Activated effector memory CD4-positive, alpha-beta T cell treated with Interleukin-2 at 50 U/mL for 16 hours (primary cell): ENCODE results near the gene SETBP1.

Source experiments
- DNase-seq: peaks from one replicate; pipeline ENCODE4 v3.0.0-alpha.2; 2020

The SETBP1 gene

DNA sequence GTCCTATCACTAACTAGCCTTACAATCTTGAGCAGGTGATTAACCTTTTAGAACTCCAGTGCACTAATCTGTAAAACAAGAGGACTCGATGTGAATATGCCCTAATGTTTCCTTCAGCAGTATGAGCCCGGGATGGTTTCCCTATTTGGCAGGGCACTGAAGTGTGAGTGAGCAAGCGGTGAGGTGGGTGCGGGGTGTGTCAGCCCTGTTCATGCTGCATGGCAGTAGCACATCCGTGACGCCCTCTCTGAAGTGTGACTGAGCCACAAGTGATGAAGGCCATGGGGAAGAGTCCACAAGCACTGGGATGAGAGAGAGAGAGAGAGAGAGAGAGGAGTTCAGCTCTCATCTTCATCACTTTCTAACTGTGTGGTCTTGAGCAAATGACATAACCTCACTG, 168.7 kb downstream of the SETBP1 start:
- no peak for DNase-seq

DNA sequence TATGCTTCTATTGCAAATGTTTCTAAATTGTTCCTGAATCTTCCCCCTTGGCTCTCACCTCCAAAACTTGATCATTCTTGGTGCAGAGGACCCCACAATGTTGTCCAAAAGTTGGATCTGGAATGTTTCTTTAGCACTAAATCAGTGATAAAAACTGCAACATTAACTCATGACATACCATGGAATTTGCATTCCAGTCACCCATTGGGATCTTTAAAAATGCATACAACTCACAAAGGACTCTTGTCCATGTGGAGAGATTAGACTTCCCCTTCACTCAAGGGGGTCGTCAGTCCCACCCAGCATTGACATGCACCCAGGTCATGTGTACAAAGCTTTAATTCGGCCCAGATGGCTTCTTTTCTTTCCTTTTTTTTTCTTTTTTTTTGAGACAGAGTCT, 169.3 kb downstream of the SETBP1 start:
- DNase-seq, result no peak

DNA sequence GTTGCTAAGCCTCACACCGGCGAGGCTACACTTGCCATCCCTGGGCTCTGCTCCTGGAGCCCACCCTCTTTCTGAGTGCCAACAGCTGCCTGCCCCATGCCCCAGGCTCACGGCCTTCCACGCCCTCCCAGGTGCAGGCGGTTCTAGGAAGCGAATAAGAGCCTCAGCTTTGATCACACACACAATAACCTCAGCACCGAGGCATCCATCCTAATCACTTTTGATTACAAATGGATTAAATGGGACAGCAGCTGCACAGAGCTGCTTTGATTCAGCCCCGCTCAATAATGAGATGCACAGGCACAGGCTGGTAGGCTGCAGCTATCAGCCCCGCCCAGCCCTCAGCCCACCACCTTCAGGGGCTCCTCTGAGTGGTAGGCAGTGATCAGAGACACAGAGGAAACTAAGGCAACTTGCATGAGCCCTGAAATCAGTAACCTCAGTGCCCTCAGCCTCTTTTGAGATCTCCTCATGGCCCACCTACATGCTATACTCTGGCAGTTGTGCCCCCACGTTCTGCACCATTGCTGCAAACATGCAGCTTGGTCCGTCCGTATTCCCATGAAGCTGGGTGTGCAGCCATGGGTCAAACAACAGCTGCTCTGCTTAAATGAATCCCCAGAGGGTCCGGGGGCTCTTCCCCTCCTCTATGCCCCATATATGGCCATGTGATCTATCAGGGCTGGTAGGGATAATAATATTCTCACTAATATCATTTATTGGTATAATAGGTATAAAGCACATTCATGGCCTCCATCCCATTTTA, 171.4 kb downstream of the SETBP1 start:
- no peak for DNase-seq

DNA sequence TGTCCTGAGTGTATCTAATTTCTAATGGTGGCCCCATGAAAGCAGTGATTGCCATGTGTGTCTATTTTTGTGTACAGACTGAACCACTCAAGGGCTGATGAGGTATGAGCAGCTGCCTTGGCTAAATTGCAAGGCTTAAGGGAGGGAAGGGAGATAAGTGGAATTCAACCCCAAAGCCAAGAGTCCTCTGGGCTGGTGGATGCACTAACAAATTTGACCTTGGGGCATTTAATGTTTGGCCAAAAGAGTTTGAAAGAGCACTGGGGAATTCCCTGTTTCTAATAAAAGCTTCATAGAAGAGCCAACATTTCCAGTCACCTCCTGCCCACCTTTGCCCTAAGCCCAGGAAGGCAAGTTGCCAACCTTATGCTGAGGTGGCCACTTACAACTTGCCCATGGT, 172.1 kb downstream of the SETBP1 start:
- DNase-seq, result no peak

DNA sequence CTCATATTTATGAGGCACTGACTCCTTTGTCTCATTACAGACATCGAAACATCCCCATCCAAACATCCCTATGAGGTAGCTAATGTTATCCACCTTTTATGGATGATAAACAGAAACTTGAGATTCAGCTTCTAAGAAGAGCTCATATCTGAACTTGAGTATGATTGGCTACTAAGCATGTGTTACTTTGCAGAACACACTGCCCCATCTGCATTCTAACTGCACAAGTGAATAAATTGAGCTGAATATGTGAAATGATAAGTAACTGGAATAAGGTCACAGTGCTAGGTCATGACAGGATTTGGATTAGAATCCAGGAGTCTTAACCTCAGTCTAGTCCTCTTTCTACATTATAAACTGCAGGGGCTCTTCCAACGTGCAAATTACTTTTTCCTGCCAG, 172.7 kb downstream of the SETBP1 start:
- DNase-seq, result no peak

DNA sequence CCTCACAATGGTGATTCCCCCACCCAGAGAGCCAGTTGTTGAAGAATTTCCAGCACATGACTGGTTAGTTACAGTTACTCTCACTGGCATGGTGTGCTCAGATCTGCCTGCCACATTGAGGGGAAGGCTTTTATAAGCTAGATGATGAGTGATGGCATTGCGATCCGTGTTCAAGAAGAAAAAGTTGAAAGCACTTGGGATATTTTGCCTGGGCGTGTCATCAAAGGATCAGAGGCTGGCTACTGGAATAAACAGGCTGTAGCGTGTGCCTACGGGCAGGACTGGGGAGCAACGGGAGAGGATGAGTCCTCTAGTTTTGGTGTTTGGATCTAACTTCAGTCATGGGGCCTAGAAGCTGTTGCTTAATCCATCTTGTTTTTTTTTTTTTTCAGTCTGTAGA, 175.0 kb downstream of the SETBP1 start:
- no peak for DNase-seq

DNA sequence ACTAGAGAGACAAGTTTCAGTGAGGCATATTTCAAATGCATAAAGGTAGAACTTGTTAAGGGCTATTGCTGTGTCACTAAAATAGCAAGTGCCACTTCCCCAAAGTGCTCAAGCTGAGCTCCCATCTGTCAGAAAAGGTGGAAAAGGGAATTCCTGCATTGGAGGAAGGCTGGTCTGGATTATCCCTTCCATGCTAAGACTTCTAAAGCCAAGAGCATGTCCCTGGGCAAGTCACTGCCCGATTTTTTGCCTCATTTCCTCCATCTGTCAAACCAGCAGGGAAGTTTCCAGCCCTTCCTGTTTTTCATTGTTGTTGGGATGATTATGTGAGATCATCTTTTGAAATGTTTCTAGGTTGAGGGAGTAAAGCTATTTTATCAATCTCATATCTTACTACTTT, 175.5 kb downstream of the SETBP1 start:
- no peak for DNase-seq

DNA sequence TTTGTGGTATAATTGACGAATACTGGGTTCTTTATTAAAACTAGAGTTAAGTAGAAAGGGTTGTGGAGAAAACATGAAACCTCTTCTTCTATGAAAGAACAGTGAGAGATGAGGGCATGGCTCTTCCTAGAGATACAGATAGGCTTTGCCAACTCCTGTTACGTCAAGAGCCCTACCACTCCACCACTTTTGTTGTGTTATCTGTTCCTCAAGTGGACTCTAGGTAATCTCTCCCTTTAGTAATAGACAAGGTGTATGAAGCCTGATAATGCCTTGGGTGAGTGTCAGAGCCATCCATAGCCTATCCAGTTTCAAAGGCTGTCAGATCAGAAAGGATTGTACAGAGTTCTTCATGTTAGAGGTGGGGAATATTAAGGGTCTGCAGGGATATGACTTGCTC, 176.4 kb downstream of the SETBP1 start:
- no peak for DNase-seq

DNA sequence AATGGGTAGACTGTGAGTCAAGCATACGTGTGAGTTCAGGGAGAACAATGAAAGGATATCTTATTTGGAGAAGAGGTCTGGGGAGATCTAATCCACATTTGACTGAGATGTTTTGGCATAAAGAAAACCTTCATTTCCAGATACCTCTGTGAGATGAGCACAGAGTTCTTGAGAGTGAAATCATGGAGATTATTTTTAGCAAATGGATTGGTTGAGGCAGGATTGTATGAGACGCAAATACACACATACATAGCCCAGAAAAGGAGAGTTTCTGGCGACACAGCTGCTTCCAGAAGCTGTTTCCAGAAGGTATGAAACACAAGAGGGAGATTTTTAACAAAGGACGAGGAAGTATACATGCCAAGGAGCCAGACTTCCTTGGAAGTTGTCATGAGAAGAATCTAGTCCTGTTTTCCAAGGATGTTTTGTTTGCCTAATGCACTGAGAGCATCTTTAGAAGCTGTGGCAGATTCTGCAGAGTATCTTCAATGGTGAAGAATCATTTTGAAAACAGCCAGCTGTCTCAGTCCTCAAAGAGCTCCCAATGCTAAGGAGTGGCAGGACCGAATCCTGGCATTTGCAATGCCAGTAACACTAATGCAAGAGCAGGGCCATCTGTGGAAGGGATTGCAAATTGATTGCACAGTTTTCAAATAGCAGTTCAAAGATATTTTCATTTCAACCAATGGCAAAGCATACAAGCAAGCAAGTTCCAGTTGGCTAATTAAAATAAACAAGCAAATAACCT, 177.2 kb downstream of the SETBP1 start:
- DNase-seq, result no peak

DNA sequence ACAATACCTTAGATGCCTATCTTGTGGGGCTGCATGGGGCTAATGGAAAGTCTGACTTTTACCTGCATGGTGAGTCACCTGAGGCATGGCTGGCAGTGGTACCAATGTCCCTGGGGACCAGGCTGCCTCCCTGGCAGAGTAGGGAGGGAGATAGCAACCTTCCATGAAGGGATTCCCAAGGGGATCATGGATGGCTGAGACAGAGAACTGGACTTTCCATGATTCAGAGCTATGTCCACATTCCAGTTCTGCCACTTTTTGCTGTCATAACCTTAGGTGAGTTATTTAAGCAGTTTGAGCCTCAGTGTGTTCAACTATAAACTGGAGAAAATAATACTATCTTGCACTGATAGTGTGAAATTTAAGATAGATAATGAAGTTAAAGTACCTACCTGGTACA, 178.6 kb downstream of the SETBP1 start:
- DNase-seq, result no peak

DNA sequence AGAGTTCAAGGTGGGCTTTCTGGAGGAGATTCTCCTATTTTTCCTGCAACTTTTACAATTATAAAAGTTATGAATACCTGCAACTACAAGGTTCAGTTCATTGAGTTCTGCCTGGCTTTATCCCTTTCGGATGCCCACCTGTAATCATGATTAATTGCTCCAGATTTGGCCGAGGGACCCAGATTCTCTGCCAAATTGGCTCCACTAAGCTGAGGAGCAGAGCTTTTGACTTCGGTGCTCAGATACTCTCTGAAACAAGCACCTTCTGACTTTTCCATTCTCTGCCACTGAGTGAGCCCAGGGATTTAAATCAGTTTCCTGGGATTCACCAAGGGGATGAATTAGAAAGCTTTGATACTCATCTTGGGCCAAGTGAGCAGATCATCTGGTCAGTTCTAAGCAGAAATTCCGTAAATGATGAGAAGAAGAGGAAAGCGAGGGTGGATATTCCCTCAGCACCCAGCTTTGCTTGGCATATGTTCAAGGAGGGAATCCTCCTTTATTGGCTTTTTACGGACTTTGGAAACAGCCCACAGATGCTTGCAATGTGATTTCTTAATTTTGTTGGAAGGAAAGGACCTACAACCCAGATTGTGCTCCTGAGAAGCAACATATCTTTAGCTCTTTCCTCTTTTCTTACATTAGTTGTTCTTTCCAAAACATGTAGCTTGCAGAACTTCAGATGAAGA, 179.2 kb downstream of the SETBP1 start:
- DNase-seq, result no peak

DNA sequence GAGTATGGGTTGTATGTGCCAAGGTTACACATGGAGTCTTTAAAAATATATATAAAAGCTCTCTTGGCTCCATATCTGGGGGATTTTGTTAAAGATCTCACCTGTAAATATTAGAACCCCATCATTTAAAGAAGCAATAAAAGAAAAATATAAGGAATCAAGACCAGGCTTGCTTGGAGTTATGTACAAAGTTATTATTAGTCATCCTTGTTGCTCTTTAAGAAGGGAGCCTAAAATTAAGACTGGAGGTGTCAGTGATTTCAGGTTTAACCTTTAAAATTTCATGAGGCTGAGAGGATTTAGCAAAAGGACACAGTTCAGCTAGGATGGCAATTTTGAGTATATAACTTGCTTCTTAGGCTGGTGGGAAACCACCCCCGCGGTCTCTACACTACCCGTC, 181.4 kb downstream of the SETBP1 start:
- DNase-seq, result no peak

DNA sequence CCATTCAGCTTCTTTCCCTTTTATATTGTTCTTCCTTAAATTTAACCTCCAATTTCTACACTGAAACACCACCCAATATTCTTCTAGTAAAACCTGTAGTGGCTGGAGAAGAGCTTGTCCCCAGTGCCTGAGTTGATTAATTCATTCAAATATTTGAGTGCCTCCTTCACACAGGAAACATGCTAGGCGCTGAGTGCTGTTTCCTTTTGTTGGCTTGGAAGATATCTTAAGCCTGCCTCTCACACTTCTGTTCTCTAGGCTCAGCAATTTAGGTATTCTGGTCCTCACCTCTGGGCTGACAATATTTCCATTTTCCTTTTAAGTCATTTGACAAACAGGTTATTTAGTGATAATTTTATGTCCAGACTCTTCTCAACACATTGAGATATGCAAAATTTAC, 185.4 kb downstream of the SETBP1 start:
- no peak for DNase-seq

DNA sequence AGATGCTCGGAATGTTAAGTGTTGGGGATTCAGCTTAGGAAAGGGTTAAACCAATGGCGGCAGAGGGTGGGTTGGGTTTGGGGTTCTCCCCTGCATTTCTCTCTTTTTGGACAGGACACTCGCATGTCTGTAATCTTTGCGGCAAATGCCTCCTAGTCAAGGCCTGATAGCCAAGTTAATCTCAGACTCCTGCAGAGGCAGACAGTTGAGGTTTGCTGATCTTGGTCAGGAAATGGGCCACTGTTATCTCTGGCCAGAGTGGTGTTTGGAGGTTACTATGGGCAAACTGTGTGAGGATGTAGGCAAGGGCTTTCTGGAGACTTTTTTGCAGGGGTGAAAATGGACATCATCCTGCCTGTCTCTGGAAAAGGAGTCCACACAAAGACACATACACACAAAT, 188.8 kb downstream of the SETBP1 start:
- no peak for DNase-seq

DNA sequence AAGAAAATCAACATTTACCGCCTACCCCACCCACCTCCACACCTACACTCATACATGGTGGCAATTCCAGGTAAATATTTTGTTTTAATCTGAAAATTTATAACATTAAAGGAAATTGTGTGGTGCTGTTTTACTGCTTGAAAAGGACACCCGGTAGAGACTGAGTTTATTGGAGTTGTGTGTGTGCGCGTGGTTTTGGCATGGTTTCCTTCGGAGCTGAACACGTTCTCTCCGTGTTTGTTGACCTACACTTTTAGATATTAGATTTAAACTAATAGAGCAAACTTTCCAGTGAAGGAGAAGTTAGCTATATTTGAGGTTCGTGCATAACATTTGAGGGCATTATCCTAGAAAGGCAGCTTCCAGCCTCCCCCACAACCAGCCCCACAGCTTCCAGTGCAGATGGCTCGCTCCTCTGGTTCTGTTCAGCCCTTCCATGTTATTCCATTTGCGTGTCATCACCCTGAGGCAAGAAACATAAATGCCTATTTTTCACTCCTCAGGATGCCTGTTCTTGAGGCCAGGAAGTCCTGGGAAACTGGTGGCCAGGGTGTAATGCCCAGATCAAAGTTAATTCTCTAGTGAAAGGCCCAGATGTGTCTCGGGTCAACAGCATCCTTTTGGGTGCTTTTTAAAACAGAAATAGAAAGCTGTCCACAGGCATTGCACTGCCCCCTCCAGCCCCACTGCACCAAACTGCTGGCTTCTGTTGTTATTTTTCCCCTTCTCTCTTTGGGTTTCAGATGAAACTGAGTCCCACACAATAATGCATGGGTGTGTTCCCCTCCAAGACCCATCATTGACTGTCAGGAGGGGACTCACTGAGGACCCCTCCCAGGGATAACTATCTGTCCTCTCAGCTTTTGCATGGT, 190.2 kb downstream of the SETBP1 start:
- no peak for DNase-seq

DNA sequence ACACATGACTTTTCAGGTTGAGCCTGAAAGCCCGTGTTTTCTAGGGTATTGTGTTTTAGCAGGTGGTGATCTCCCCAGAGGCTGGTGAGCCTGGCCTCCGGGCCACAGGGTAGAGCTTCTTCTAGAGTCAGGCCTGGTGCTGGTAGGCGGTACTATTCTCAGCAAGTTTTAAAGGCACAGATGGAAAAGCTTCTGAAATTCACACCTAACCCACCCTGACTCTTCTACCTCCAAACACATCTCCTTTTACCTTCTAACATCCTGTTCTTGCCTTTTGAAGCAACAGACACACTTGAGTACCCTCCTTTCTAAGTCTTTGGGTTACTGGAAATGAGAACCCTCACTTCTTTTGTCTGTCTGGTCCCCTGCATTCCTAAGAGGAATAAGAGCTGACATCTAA, 191.1 kb downstream of the SETBP1 start:
- DNase-seq, result no peak

DNA sequence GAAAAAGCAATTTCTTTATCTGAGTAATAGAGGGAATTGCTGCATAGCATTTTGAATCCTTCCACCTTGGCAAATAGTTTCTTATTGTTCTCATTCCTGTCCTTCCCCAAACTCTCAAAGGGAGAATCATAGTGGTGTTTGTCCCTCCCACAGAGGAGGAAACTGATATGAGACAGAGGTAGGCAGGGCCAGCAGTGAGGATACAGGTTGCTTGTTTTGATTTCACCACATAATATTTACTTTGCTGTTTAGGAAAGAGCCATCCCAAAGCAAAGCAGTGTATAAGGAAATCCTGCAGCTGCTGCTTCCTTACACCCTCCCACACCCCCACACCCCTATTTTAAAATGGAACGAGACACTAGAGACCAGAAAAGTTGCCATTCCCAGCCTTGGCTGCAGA, 195.3 kb downstream of the SETBP1 start:
- no peak for DNase-seq

DNA sequence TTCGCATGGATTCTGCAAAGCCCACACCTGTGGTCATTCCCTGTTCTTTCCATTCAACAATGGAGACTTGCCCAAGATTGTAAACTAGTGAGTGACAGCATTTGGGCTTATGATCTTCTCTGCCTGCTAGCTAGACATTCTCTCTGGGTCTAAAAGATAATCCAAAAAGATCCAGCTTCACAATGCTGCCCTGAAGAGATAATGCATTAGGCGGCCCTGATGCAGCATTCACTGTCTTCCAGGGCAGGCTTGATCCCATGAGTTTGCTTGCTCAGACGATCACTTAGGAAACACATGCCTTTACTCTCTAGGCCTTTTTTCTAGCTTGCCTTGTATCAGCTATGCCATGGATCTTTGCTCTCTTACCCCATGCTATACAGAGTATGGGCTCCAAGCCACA, 196.1 kb downstream of the SETBP1 start:
- no peak for DNase-seq

DNA sequence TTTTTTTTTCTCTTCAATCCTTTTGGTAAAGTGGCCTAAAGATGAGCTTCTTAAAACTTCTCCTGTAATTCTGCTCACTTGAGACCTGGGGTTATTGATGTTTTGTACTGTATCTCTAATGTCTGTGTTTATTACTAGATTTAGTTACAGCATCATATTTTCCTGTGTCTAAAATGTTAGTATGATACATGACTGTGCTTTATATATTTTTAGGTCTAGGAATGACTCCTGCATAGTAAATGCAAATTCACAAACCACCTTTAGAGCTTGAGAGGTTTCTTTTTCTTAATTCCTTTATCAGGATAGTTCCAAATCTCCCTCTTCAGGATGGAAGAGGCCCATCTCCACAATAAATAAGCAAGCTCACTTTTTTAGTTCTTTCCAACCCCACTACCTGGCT, 197.6 kb downstream of the SETBP1 start:
- DNase-seq, result no peak

DNA sequence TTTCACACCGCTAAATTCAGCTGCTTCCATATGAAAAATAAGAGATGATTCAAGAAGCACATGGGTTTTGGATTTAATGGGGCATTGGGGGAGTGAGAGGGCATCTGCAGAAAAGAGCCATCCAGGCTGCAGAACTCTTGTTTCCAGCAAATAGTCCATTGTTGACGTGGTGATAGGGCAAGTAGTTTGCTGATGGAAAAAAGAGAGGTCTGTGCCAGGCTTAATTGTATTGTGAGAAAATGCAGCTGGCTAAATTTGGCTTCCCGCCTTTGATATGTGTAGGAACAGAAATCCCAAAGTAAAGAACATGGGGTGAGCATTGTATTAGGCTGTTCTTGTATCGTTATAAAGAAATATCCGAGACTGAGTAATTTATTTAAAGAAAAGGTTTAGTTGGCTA, 199.5 kb downstream of the SETBP1 start:
- DNase-seq, result no peak

DNA sequence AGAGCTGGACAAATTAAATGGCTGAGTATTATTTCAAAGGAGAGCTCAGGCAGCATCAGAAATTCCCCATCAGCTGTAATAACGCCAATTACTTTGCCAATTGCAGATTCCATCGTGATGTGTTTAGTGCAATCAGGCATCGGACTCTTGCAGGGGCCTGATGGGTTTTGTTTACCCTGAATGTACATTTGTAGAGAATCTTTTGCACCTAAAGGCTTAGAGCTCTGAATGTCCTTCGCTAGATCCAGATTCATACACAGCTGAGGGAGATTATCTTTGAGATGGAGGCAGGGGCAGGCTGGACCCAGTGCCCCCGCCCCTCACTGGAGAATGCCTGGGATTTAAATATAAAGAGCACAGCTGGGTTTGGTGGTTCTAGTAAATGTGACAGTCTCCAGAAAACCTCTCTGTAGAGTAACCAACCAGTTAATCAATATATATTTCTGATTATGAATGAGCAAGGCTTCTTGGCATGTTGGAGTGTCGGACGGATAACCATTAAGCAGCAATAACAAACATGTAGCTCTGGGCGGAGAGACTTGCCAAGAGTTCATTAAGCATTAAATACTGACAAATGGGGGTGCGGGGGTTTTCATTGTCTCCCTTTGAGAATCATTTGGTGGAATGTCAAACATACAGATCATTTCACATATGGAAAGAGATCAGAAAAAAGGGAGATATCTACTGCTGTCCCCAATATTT, 200.9 kb downstream of the SETBP1 start:
- DNase-seq, result no peak

DNA sequence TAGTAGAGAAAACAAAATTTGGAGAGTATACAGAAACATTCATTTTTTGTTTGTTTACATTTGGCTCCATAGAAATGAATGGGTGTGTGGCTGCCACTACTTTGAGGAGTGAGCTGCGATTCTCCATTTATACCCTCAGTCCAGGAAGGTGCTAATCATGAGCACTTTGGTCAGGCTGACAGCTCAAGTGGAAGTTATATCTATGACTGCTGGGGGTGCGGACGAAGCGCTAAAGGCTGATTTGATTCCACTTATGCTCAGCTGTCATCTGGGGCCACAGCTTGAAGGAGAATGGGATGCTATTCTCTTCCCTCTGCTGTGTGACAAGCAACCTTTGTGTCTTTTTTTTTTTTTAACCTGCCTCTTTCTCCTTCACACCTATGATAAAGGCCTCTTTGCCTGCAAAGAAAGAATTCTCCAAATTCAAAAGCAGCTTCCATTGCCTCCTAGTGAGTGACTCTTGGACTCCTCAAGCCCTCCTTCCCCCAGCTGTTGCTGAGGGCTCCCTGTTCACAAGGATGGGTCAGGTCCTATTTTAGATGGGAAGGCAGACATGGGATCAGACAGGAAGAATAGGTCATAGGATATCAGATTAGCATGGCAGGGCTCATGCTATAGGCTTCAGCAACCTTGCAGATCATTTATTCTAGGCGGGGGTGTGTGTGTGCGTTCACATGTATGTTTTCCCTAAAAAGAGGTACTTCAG, 201.6 kb downstream of the SETBP1 start:
- no peak for DNase-seq
